ENCODE data around the gene TSNAX.
A peak's percentile ranks its signal among the peaks of the same experiment; 100 is the strongest.
"Not testable (repeated sequence)": the region's sequence is repeated elsewhere in the genome, so short reads cannot be mapped to it uniquely, and the experiment has no call there.

TSNAX gene, protein sequence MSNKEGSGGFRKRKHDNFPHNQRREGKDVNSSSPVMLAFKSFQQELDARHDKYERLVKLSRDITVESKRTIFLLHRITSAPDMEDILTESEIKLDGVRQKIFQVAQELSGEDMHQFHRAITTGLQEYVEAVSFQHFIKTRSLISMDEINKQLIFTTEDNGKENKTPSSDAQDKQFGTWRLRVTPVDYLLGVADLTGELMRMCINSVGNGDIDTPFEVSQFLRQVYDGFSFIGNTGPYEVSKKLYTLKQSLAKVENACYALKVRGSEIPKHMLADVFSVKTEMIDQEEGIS

DNA sequence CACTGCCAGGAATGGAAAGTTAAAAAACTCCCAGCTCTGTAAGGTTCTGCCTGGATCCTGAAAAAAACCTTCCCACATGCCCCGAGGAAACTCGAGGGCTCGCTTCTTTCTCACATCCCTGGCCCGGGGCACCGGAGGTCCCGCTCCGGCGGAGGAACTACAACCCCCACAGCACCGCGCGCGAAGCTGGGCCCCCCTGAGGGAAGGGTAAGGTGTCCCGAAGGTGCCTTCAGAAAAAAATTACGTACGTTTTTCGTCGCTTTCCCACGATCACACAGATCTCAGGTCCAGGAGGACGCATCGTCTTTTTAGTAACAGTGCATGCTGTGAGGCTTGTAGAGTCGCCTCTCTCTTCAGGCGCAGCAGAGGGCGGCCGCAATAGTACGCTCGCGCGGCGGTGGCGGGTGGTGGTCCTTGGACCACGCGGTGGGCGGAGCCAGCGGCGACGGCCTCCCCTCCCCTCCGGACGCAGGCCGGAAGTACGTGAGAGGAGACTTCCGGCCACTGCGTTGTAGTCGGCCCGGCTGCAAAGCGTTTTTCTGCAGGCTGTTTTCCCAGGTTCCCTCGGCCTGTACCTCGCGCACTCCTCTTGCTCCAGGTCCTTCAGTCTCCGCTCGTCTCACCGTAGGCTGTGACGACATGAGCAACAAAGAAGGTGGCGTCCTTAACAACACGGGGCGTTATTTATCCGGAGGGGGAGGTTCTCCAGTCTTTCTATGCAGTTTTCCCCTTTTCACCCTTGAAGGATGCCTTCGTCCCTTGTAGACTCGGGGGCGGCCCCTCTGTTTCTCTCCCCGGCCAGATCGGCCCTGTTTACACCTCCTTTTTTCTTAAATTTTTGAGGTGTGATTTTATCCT is at the start of gene TSNAX:
Gene TSNAX (plus strand): TSS at position 498 of the 858 bp plus-strand sequence. CDS start 142 bp downstream, at position 640.
- DNase-seq, result peak; percentile 98

DNA sequence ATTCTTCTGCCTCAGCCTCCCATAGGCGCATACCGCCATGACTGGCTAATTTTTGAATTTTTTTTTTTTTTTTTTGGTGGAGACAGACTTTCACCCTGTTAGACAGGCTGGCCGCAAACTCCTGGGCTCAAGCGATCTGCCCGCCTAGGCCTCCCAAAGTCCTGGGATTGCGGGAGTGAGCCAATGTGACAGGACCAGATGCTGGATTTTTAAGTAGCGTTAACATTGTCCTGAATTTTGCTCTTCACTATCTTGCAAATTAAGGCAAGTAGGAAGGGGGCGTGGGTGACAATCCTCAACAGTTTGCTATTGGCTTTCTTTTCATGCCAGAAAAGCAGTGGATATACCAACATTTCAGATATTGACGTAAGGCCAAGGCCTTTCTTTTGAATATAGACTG is 49.7 kb upstream of the TSNAX start:
- no peak for DNase-seq

GRCh38 chr1:231480008-231480407 is 48.5 kb upstream of the TSNAX start:
- no peak for DNase-seq

DNA sequence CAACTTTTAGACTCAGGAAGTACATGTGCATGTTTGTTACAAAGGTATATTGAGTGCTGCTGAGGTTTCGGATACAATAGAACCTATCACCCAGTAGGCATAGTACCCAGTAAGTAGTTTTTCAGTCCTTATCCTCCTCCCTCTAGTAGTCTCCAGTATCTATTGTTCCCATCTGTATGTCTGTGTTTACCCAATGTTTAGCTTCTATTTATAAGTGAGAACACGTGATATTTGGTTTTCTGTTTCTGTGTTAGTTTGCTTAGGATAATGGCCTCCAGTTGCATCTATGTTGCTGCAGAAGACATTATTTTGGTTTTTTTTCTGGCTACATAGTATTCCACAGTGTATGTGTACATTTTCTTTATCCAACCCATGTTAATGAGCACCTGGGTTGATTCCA is 47.2 kb upstream of the TSNAX start:
- DNase-seq, result peak; percentile 13

DNA sequence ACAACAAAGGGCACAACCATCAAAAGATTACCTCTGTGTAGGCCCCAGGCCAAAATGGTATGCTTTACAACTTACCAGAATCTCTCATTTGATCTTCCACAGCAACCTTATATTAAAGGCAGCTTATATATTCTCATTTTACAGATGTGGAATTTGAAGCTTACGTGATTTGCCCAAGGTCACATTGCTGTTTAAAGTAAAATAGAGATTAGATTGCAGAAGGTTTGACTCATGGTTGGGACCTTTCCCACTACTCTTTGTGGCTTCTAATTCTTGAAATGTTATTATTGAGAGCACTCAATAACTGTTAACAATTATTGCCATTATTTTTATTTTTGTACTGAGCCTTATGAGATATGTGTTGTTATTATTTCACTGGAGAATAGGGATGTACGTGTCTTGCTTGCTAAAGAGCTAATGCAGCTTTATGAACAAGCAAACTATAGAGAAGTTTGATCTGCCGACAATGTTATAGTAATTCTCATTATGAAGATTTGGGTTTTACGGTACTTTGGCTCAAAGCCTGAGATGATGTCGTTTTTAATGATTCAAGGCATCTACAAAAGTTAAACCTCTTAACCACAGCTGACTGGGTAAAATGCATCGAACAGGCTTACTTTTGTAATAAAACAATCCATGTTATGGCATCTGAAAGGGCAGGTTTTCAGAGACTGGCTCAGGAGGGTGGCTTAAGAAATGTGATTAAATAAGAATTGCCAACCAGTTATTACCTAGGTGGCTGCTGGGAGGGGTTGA is 43.3 kb upstream of the TSNAX start:
- DNase-seq, result no peak

GRCh38 chr1:231487019-231487418 is 41.5 kb upstream of the TSNAX start:
- DNase-seq, result no peak

GRCh38 chr1:231487910-231488309 is 40.6 kb upstream of the TSNAX start:
- peak; percentile 11 for DNase-seq

DNA sequence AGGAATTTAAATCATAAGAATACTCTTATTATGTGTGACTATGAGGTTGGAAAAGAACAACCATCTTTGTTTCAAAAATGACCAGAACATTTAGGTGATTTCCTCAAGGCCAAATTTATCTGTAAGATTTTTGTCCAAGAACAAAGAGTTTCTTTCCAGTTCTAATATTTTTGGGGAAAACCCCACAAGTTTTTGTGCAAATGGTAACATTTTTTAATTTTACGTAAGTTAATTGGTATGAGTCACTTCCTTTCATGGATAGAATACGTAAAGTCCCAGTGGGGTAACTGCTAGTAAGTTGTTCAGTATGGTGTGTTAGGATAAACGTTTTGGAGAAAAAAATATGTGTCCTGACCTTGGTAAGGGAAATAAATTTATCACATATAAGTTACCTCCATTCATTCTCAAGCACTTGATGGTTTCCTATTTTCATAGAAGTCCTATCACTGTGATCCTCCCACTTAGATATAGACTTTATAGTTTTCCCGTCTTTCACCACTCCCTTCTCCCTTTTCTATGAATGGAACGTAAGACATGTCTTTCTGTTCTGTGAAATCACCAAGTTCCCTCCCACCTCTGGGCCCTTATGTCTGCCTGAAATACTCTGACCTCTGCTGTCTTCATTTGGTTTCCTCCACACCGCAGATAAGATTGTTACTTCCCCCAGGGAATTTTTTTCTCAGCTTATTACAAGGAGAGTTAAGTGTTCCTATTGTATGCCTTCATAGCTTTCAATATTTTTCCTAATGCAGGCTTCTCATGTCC is 34.9 kb upstream of the TSNAX start:
- no peak for DNase-seq

GRCh38 chr1:231494439-231495110 is 33.9 kb upstream of the TSNAX start:
- DNase-seq, result no peak

DNA sequence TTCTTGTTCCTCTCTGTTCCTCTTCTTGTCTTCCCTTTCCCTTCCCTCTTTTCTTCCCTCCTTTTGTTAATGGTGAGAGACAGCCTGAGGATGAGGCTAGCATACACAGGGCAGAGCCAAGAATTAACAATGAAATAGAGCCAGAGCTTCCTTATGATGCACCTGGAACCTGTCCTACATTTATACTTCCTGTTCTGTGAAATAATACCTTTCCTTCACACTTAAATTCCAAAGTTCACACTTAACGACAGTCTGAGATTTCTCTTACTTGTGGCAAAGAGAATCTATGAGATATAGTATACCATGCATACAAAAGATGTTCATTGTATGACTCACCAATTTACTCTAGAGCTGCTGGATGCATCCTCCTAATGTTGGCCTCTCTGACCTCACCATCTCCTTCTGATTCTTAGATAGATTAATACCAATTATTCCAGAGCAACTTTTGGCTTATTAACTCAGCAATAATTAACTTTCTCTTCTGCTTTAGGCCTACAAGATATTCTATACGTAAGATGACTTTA is 30.8 kb upstream of the TSNAX start:
- no peak for DNase-seq

GRCh38 chr1:231499148-231499763 is 29.2 kb upstream of the TSNAX start:
- no peak for DNase-seq

DNA sequence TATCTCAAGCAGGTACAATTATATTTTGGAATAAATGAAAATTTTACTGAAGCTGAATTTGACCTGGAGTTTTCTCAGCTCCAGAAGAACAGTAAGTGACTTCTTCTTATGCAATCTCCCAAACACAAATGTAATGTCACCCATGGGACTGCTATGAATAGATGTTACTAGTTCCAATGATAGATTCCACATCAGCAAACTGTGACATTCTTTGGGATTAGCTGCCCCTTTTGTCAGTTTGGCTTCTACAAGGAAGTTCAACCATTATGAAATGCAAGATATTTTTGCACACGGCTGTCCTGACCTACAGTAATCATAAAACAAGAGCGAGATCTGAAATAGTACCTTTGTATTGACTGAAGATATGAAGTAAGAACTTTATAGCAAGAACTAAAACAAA is 27.8 kb upstream of the TSNAX start:
- no peak for DNase-seq

DNA sequence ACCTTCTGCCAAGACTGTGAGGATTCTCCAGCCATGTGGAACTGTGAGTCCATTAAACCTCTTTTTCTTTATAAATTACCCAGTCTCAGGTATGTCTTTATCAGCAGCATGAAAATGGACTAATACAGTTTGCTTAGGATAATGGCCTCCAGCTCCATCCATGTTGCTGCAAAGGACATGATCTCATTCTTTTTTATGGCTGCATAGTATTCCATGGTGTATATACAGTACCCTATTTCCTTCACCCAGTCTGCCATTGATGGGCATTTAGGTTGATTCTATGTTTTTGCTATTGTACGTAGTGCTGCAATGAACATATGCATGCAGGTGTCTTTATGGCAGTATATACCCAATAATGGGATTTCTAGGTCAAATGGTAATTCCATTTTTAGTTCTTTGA is 25.3 kb upstream of the TSNAX start:
- DNase-seq, result not testable (repeated sequence)

DNA sequence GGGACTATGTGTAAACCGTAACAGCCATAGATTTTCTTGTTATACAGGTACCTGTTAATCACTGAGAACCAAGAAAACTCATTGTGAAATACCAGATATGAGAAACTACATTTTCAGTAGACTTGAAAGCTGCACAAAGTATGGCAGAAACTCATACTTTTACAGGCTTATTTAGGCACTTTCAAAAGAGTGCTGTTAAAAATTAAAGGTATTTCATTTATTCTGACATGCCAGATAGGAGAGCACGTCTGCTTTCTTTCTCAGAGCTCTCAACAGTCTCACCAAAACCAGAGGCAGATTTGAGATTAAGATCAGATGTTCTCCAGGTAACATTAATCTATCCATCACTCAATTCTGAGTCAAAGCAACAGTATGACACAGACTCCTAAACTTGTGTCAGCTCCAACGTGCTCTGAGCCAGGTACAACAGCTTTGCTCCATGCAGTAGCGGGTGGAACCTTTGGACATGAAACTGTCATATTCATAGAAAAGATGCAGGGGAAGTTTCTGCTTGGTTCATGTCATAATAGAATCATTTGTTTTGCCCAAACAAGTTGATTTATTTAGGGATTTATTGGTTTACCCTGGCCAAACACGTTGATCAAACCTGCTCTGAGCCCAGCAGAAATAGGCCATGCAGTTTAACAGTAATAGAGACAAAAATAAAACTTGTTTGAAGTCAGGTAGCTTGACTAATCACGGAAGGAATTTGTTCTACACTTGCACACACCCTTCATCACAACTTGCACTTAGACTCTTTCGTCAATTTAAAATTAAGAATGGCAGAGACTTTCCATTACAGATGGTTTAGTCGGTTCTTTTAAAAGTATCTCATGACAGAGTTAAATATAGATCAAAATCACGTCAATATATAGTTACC is 20.8 kb upstream of the TSNAX start:
- no peak for DNase-seq

GRCh38 chr1:231508497-231508896 is 20.0 kb upstream of the TSNAX start:
- DNase-seq, result no peak

- DNase-seq, result no peak
These were observed 19.5 kb upstream of the TSNAX start for GRCh38 chr1:231508941-231509340.

- DNase-seq, result no peak
These were observed 16.2 kb upstream of the TSNAX start for GRCh38 chr1:231512147-231512698.

- DNase-seq, result no peak
These were observed 12.7 kb upstream of the TSNAX start for GRCh38 chr1:231515748-231516147.

GRCh38 chr1:231517076-231517475 is 11.4 kb upstream of the TSNAX start:
- DNase-seq, result no peak

- DNase-seq, result peak; percentile 88
These were observed 9.9 kb upstream of the TSNAX start for GRCh38 chr1:231518485-231519034.
